GM12878 (cell line): Measurements from ENCODE around the gene LAMA4. TPM values are rescaled to one million over a fixed set of nuclear protein-coding genes. Genes with fewer than 3 reads are reported as not detected.

Source experiments
- ATAC-seq: fragments of 200-7000 bp; cut with Tn5 transposase; 3 replicates; pipeline ENCODE4 v1.9.1; 2020; ENCODE audit warnings: mild to moderate bottlenecking, moderate library complexity
- BruUV-seq: library from RNA; stranded (reverse); fragments of 400-500 nt; replicated peaks from 2 replicates; lab custom pipeline; 2021; lab: Mats Ljungman, UMichigan
- CTCF ChIA-PET: fragments of 300-600 bp; sonication (Branson Sonifier 250); formaldehyde crosslinking; extraction: SDS; loops from one replicate; lab custom pipeline; 2021; ENCODE audit warnings: inconsistent platforms; lab: Yijun Ruan, JAX
- POLR2A ChIA-PET: fragments of 350-600 bp; formaldehyde crosslinking; extraction: SDS; loops from one replicate; lab custom pipeline; 2021; ENCODE audit warnings: inconsistent platforms; lab: Charles Lee
- RAD21 ChIA-PET: fragments of 300-600 bp; sonication (Branson Sonifier 250); formaldehyde crosslinking; loops from one replicate; lab custom pipeline; 2023; ENCODE audit warnings: antibody characterized with exemption; ENCODE audit not compliant: unreplicated experiment; lab: Charles Lee
- SMC1A ChIA-PET: fragments of 300-600 bp; sonication (Branson Sonifier 250); formaldehyde crosslinking; loops from one replicate; lab custom pipeline; 2023; ENCODE audit not compliant: unreplicated experiment, uncharacterized antibody; lab: Charles Lee
- DNase-seq: peaks from one replicate; pipeline ENCODE4 v3.0.0-alpha.2; 2011; ENCODE audit warnings: low read depth, low spot score
- FAIRE-seq: peaks from 3 replicates; lab custom pipeline; 2011; peaks lifted over from hg19 to GRCh38; lab: Jason Lieb, UNC
- H2AFZ ChIP-seq: 2 replicates; pipeline ENCODE4 v1.6.0; 2011; ENCODE audit warnings: low read depth, low read length, control low read depth; ENCODE audit not compliant: control insufficient read depth
- H3K27ac ChIP-seq: 2 replicates; pipeline ENCODE4 v1.5.1; 2011; ENCODE audit warnings: control low read depth; ENCODE audit not compliant: control insufficient read depth, insufficient read depth
- H3K27me3 ChIP-seq, 2 experiments: replicated peaks in 1 of 2; 2 replicates each; pipeline versions ENCODE4 v1.6.0 to v1.6.1; 2011; ENCODE audit warnings: low read length in 1 of 2; ENCODE audit not compliant: control insufficient read depth in 2 of 2, insufficient read depth in 2 of 2
- H3K36me3 ChIP-seq, 2 experiments: 2 replicates each; pipeline ENCODE4 v1.5.1; 2011; ENCODE audit warnings: low read length in 1 of 2; ENCODE audit not compliant: control insufficient read depth in 2 of 2, insufficient read depth in 2 of 2
- H3K4me1 ChIP-seq: 2 replicates; pipeline ENCODE4 v1.6.1; 2011; ENCODE audit warnings: mild to moderate bottlenecking, low read length, moderate library complexity, mixed read lengths; ENCODE audit not compliant: control insufficient read depth, insufficient read depth
- H3K4me2 ChIP-seq: 2 replicates; pipeline ENCODE4 v1.6.0; 2011; ENCODE audit warnings: control low read depth; ENCODE audit not compliant: control insufficient read depth, insufficient read depth
- H3K4me3 ChIP-seq: fragments of 200-600 bp; sonication (generic); 2 replicates; pipeline ENCODE4 v1.5.1; 2016
- H3K79me2 ChIP-seq: 2 replicates; pipeline ENCODE4 v1.6.0; 2011; ENCODE audit warnings: low read length; ENCODE audit not compliant: control insufficient read depth, insufficient read depth
- H3K9ac ChIP-seq: 2 replicates; pipeline ENCODE4 v1.8.0; 2011; ENCODE audit warnings: low read length, control low read depth, mixed read lengths; ENCODE audit not compliant: control insufficient read depth, insufficient read depth
- H3K9me3 ChIP-seq: replicated peaks from 3 replicates; pipeline ENCODE4 v1.5.1; 2011; ENCODE audit warnings: mild to moderate bottlenecking, low read length; ENCODE audit not compliant: control insufficient read depth, insufficient read depth
- H4K20me1 ChIP-seq: 2 replicates; pipeline ENCODE4 v1.6.0; 2011; ENCODE audit not compliant: control insufficient read depth, insufficient read depth
- BACH1 ChIP-seq: fragments of 450-650 bp; IDR thresholded peaks from 2 replicates; pipeline ENCODE4 v1.6.1; 2017; ENCODE audit warnings: mild to moderate bottlenecking, borderline replicate concordance
- BHLHE40 ChIP-seq, 2 experiments: fragments of 450-650 bp in 1 of 2; IDR thresholded peaks; 2 replicates each; pipeline ENCODE4 v1.6.1; 2011 to 2017; ENCODE audit warnings: low read depth in 2 of 2, borderline replicate concordance in 1 of 2, improper control_type of control experiment in 1 of 2, low read length in 1 of 2, mild to moderate bottlenecking in 1 of 2
- CHD4 ChIP-seq: fragments of 200-600 bp; sonication (generic); IDR thresholded peaks from 2 replicates; pipeline ENCODE4 v1.6.1; 2016; ENCODE audit warnings: mild to moderate bottlenecking
- CREM ChIP-seq: IDR thresholded peaks from 2 replicates; pipeline ENCODE4 v1.6.1; 2014; ENCODE audit warnings: antibody characterized with exemption, low read depth
- FOXK2 ChIP-seq: fragments of 450-650 bp; IDR thresholded peaks from 2 replicates; pipeline ENCODE4 v1.6.1; 2017; ENCODE audit warnings: mild to moderate bottlenecking, moderate library complexity
- IKZF1 ChIP-seq: fragments of 450-650 bp; conservative IDR thresholded peaks from 2 replicates; pipeline ENCODE4 v1.6.1; 2017; ENCODE audit warnings: antibody characterized with exemption, mild to moderate bottlenecking
- NR2C2 ChIP-seq: IDR thresholded peaks from 2 replicates; pipeline ENCODE4 v1.6.1; 2011; ENCODE audit warnings: borderline replicate concordance, low read depth; ENCODE audit not compliant: control insufficient read depth, insufficient read length
- YY1 ChIP-seq: IDR thresholded peaks from 2 replicates; pipeline ENCODE4 v1.6.1; 2011; ENCODE audit warnings: low read depth, mild to moderate bottlenecking, low read length
- WGBS: methylation state at CpG from one replicate; pipeline ENCODE4 v1.1.6; 2016; ENCODE audit warnings: low lambda C conversion rate; ENCODE audit not compliant: insufficient replicate concordance, insufficient coverage; ENCODE audit errors: missing lambda C conversion rate; 5-methylcytosine and 5-hydroxymethylcytosine counted together
- in situ Hi-C: fragments of 300-500 bp; cut with MboI; formaldehyde crosslinking; loops from 9 replicates; pipeline ENCODE4 v1.14.3; 2018; ENCODE audit warnings: mixed read lengths
- intact Hi-C: fragments of 100-400 bp; cut with micrococcal nuclease; formaldehyde crosslinking; loops from one replicate; pipeline ENCODE4 v1.14.2; 2022; ENCODE audit not compliant: unreplicated experiment
- polyA plus RNA-seq, 11 experiments: library from polyadenylated mRNA; depleted of rRNA in 4 of 11; unstranded in 6 of 11; stranded (reverse) in 5 of 11; fragments of >200 nt; fragmentation: Nextera tagmentation in 4 of 11; fragmentation: Illumina TruSeq in 1 of 11; extraction: Ambion mirVana in 4 of 11; extraction: Trizol in 1 of 11; gene quantifications; 1 replicate in 1 of 11; 2 replicates in 10 of 11; pipeline versions ENCODE4 v1.2.1 to v1.2.3, GENCODE V29; 2011 to 2016; ENCODE audit warnings: inconsistent platforms in 2 of 11, missing spikeins in 2 of 11, low read depth in 1 of 11
- total RNA-seq, 4 experiments: library from RNA; depleted of rRNA in 3 of 4; stranded (reverse); fragments of >200 nt in 3 of 4; fragmentation: Illumina TruSeq in 1 of 4; extraction: Trizol in 1 of 4; gene quantifications; 2 replicates each; pipeline versions ENCODE4 v1.2.1 to v1.2.3, GENCODE V29; 2013 to 2021
- TF ChIP-seq, protein P1 (sequence below): IDR thresholded peaks from 2 replicates; pipeline ENCODE4 v1.6.1; 2011; ENCODE audit warnings: low read depth, mild to moderate bottlenecking, low read length, moderate library complexity, borderline replicate concordance; ENCODE audit errors: extremely low read depth
- TF ChIP-seq, protein P2 (sequence below): IDR thresholded peaks from 2 replicates; pipeline ENCODE4 v1.6.1; 2012; ENCODE audit warnings: low read depth, low read length, improper control_type of control experiment

LAMA4 gene
- total and polyA plus RNA-seq, 10 of the 15 experiments (the other 5 are each of a cell fraction or from before 2014, with no cell fraction given): 0.11 to 0.21 (median 0.14) TPM; not detected in 7

DNA sequence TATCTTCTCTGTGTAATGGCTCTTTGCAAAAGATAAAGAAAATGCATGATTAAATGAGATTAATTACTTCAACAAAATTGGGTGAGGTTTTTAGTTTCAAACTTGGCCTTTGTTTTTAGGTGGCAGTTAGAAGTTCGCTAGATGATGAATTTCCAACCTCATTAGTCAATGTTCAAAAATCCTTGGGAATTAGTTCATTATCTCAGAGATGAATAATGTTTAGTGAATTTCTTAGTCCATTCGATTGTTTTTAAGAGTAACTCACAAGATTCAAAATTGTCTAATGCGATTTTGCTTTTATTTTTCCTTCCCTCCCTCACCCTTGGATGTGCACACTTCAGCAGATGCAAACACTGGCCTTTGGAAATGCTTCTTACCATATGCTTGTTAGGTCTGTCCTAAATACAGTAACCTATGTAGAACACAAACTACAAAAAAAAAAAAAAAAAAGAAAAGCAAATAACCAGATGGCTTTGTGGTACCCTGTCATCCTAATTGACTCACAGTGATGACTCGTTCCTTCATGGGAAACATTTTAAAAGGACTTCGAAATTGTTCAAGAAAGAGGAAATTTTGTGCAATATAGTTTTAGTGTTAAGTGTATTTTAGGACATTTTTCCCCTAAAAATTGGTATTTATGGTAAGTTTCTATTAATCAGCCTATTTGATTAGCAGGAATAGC lies 100.3 kb downstream of the LAMA4 start:
- no peak for DNase-seq
- no peaks in the 10 kb centered on the region for H3K79me2 ChIP-seq
- in situ Hi-C loops: no loop called here
- H4K20me1 ChIP-seq: no peaks in the 10 kb centered on the region
- no peaks in the 10 kb centered on the region for H3K9me3 ChIP-seq
- RAD21 ChIA-PET: no interaction called here
- POLR2A ChIA-PET: no interaction called here
- CTCF ChIA-PET: interaction anchor here (1.4 kb wide), 1 partner anchor 9 kb away, joined by 14 read pairs; no protein-coding TSS in a partner anchor
- H3K36me3 ChIP-seq: no peaks in the 10 kb centered on the region
- TF ChIP-seq IKZF1 (no peak), FOXK2 (no peak), YY1 (no peak), NR2C2 (no peak), CHD4 (no peak), BHLHE40 (IDR thresholded peaks at IDR 0.05; ENCODE audit: borderline replicate concordance in 1 of 2, low read depth in 2 of 2, low read length in 1 of 2) (no peak), CREM (no peak), BACH1 (no peak)
- TF ChIP-seq, protein P1, sequence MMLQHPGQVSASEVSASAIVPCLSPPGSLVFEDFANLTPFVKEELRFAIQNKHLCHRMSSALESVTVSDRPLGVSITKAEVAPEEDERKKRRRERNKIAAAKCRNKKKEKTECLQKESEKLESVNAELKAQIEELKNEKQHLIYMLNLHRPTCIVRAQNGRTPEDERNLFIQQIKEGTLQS: no peak
- TF ChIP-seq, protein P2, sequence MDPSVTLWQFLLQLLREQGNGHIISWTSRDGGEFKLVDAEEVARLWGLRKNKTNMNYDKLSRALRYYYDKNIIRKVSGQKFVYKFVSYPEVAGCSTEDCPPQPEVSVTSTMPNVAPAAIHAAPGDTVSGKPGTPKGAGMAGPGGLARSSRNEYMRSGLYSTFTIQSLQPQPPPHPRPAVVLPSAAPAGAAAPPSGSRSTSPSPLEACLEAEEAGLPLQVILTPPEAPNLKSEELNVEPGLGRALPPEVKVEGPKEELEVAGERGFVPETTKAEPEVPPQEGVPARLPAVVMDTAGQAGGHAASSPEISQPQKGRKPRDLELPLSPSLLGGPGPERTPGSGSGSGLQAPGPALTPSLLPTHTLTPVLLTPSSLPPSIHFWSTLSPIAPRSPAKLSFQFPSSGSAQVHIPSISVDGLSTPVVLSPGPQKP: no peak
- no peak overlapping the region for H3K9ac ChIP-seq
- WGBS: 35% methylated on average over 5 of the region's 5 CpGs
- no peak for FAIRE-seq
- no peak overlapping the region for H3K4me2 ChIP-seq
- H3K4me1 ChIP-seq: no peaks in the 10 kb centered on the region
- SMC1A ChIA-PET: no interaction called here
- intact Hi-C loops: no loop called here
- no peak for ATAC-seq
- H3K27ac ChIP-seq: no peak overlapping the region
- H3K4me3 ChIP-seq: no peak overlapping the region
- no peak overlapping the region for H2AFZ ChIP-seq
- H3K27me3 ChIP-seq: no peaks in the 10 kb centered on the region; a peak in 1 of 4 replicates
- no TSS peak for BruUV-seq
